Left renal pelvis (tissue), 4 donors: ENCODE measurements around the gene ICAM2. TPM values are rescaled to one million over a fixed set of nuclear protein-coding genes. Genes with fewer than 3 reads are reported as not detected.
"Not testable (repeated sequence)": the region's sequence is repeated elsewhere in the genome, so short reads cannot be mapped to it uniquely, and the experiment has no call there.

Source experiments
- DNase-seq, 4 donors: peaks; one replicate each; pipeline ENCODE4 v3.0.0-alpha.2; 2013; ENCODE audit warnings: low read depth in 4 of 4, low spot score in 3 of 4
- polyA plus RNA-seq, 4 donors: library from polyadenylated mRNA; unstranded; fragments of 120-200 nt; gene quantifications; one replicate each; pipeline ENCODE4 v1.2.1, GENCODE V29; 2013; ENCODE audit not compliant: insufficient read length in 4 of 4

ICAM2 gene
- polyA plus RNA-seq, 4 donors: 21.7 to 27.7 (median 26.7) TPM

DNA sequence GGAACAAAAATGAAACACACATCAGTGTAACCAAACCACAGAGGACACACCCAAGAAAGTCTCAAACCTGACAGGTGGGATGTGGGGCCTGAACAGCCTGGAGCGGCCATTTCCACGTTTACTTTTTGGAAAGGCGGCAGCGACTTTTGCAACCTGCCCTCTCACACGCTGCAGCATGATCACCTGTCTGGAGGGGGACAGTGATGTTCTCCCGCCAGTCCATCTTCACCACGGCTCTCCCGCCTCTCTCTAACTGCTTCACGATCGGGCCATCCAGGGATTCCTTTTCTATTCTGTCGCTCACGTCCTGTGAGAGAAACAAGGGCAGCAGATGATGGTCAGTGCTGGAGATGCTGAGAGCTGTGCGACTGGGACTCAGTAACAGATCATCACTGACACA lies 24.7 kb upstream of the ICAM2 start:
- DNase-seq: no peak

DNA sequence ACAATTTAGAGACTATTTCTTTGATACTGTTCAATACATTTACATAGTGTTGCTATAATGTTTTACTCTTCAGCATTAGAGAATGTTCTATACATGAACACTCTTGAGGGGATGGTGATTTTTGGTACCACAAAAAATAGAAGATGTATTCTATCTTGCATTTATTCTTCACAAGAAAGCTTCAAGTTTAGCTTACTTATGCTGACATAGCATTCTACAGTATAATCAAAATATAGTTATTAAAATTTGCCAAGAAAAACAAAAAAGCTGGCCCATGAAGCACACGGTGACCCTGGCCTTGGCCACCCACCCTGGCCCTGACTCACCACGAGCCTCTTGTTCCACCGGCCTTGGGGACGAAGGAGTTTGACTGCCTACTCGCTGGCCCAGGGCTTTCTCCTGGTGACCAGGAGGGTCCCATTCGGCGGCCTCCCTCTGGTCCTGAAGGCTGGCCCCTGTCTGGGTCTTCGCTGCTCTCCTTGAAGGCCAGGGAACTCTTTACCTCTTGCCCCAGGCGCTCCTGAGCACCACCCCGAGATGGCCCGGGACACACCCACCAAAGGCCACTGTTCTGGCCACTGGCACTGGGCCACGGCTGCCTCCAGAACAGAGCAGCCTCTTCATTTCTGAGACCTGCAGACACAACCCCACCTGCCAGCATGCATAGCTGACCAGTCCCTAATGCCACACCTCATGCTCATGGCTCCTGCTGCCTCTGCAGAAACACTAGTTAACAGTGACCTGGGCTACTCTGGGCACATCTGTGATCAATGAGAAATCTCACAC lies 22.5 kb upstream of the ICAM2 start:
- no peak for DNase-seq

DNA sequence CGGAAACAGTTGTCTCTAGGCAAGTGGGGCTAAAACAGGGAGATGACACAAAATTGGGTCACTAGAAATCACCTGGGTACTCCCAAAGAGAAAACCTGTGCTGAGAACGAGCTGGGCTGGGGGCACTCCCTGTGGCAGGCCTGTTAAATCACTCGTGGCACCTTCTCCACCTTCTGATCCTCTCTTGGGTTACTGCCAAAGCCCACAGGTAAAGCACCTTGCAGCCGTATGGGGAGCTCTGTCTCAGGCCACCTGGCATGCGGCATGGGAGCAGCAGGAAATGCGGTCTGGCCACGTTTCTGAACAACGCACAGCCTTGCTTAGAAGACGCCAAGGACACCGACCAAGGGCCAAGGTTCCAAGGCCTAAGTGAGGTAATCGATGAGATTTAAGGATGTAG lies 21.5 kb upstream of the ICAM2 start:
- no peak for DNase-seq

DNA sequence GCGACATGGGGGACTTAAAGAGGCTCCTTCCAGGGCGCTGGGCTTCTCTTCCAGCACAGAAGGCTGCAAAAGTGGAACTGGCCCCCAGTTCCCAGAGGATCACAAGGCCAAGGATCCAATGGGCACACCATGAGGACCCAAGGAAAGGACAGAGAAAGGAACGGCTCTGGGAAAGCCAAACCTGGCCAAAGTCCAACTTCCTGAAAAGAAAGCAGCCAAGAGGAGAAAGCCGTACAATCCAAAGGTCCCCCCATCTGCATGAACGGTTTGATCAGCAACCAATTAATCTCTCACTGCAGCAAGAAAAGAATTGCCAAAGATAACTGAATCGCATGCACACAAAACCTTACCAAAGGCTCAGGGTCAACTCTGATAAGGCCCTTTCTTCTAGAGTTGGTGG lies 19.8 kb upstream of the ICAM2 start:
- DNase-seq: no peak

DNA sequence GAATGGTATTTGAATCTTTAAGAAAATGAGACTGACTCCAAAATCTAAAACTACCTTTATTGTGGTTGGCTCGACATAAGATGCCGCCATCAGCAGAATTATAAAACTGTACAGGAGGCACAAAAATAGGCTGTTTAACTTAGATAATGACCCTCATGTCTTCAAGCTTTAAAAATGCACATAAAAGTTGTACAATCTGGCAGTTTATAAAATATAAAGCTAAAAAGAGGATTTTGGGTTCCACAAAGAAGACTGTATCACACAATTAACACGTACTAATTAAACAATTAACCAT lies 18.6 kb upstream of the ICAM2 start:
- no peak for DNase-seq

DNA sequence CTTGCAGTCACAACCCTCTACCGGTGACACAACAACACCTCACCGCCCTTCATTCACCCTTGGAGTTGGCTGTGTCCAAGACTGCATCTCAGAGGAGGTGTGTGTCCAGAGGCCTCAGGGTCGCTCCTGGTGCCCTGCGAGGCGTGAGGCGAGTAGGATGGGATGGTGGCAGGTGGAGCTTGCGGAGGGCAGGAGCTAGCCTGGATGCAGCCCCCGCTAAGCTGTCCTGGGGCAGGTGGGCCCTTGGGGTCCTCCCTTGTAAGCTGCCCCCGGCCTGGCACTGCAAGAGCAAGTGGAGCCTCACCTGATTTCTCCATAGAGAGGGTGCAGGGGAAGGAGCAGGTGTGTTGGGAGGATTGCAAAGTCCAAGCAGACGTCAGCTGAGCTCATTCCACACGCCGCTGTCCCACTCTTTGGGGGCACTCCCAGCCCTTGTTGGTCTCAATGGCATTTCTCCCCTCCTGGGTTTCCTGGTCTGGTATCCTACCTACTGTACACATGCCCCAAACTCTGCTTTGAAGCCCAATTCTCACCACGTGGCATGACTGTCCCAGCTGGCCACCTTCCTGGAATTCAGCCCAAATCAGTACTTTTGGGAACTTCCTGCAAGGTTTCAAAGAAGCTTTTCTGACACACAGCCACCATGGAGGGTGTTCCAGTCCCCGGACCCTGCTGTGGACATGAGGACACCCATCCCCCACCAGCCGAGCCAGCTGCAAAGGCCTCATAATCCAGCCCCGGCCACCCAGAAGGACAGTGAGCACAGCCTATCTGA lies 18.1 kb upstream of the ICAM2 start:
- DNase-seq: no peak

DNA sequence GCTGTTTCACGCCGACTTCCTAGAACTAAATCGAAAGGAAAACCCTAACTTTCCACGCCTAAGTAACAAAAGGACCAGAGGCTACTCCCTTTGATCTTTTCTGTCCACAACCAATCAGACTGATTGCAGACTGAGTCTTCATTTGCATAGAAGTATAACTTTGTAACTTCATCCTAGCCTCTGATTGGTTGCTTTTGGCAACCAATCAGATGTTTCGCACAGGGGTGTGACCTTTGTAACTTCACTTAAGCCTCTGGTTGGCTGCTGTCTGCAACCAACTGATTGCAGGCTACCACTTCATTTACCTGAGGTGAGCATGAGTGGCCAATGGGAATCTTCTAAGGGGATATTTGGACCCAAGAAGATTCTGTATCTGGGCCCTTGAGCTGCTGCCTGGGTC lies 17.4 kb upstream of the ICAM2 start:
- no peak for DNase-seq

DNA sequence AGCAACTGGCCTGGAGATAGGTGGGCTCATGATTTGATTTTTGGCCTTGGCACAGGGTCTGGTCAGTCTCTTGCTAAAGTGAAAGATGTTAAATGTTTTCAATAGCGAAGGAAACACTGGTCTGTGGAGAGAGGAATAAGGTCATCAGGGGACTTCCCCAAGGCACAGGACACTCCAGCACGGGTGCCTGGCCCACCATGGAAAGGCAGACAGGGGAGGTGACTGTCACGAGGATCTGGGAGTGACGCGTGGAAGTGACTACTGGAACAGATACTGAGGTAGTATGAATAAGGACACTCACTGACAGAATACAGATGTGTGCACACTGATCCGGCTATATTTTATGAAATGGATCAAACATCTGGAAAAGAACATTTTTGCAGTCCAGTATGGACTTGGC lies 16.7 kb upstream of the ICAM2 start:
- no peak for DNase-seq

DNA sequence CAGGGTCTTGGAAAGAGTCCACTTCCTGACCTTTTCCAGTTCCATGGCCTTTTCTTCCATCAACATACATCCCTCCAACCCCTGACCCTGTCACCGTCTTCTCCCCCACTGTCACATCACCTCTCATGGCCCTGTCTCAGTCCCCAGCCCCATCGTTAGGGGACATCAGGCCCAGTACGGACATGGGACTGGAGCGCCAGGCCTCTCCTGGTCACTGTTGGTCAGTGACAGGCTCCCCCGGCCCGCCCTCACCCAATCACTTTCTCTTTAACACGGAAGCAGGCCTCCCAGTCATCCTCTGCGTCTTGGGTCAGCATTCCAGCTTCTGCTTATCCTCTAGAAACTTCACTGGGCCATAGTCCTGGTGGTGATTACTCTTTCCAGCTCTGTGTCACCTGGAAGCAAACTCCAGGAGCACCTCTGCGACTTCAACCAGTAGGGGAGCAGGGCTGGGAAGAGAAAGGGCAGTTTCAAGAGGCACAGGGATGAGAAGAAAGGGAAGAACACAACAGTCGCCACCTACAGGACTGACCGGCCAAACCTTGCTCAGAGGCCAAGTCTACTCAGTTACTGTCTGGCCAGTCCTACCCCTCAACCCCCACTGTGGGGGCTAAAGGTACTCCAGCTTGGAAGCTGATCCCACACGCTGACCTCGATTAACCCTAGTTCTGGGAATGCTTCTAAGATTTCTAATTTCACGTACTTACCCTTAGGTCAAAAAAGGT lies 15.9 kb upstream of the ICAM2 start:
- DNase-seq: no peak

DNA sequence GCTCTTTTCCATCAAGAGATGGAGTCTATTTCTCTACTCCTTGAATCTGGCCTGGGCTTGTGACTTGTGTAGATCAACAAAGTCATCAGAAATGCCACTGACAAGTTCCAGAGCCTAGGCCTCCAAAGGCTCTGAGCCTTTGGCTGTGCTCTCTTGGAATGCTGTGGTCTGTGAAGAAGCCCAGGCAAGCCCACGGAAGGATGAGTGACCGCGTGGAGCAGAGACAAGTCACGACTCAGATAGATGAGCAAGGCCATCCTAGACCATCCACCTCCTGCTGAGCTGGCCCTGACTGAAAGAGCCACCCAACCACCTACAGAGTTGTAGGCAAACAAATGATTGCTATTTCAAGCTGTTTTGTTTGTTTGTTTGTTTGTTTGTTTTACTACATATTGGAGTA lies 11.6 kb upstream of the ICAM2 start:
- DNase-seq: no peak

DNA sequence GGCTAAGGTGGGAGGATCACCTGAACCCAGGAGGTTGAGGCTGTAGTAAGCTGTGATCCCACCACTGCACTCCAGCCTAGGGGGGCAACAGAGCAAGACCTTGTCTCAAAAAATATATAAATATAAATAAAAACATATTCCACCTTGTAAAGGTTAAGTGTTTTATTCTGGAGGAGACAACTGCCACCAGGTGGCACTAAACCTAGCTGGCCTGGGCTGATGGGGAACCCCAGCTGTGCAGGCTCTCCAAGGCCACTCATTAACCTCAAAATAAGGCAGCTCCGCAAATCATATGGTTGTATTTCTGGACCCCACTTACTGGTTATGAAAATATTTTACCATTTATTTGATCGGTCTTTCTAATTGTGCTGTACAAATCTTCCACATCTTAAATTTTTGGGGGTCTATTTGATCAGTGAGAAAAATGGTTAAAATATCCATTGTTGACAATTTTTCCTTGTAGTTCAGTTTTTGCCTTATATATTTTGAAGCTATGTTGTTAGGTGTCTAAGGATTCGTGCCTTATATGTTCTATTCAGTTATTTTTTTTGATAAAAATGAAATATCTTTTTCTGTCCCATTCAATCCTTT lies 8.5 kb upstream of the ICAM2 start:
- DNase-seq: no peak

DNA sequence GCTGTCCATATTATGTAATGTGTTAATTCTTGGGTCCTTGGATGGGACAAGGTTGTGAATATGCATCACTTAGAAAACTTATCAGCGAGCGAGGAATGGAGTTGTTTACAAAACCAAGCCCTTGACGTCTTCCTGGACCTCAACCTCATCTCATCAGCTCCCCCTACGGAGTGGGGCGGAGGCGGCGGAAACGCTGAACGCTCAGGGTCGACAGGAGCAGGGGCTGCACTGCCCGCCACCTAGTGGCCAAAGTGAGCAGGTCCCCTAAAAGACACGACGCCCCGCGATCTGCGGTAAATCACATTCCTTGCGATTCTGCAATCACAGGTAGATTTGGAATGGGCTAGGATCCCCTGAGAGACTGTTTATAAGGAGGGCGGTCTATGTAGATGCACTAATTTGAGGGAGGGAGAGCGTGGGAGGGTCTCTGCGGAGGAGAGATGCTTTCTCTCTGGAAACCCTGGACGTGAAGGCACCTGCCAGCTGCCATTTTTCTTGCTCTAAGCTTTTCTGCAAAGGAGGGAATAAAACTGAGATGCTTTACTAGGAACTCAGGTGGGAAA lies 5.4 kb upstream of the ICAM2 start:
- peak in 1 of 4 donors; percentile 40 for DNase-seq

DNA sequence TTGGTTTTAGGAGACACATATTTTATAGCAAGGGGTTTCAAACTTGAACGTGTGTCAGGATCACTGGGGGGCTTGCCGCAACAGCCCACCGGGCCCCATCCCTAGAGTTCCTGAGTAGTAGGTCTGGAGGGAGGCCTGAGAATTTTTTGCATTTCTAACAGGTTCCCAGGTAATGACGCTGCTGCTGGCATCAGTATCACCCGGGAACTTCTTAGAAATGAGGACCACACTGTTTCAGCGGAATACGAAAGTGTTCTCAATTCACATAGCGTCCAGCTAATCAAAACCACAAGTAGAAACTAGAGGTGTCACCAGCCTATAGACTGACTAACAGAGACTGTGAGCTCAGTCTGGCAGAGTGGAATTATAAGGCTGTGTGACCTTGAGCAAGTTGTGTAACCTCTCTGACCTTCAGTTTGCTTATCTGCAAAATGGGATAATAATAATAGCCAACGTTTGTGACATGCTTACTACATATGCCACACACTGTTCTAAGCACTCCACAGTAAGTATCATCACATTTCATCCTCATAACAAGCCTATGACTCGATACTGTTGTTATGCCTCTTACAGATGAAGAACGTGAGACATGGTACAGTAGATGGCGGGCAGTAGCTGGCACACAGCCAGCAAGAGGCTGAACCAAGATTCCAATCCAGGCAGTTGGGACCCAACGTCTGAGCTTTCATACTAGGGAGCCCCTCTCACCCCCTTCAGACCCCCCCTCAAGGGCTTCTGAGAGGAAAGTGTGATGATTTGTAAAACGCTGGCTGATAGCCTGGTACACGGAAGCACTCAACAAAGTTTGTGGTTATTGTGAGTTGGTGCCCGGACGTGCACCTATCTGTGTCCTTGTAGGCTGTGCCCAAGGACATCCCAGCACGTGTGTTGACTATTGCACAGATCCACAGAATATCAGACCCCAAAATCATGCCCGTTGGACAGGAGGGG lies 4.6 kb upstream of the ICAM2 start:
- DNase-seq: no peak

DNA sequence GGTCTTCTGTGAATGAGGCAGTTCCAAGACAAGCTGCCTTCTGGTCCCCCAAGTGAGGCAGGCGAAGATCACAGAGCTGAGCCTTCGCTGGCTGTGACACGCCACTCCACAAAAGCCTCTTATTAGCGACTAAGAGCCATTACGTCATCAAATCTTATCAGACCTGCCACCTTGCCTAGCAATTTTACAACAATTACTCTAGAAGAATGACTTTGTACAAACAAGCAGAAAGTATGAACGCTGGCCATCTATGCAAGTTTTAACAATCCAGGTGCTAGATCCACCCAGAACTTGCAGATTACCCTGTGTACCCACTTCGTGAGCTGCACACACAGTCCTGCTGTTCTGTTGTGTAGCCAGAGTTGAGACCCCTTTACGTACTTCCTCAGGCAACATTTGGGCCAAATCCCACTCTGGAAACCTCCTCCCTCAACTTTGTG lies 3.8 kb upstream of the ICAM2 start:
- DNase-seq: no peak

DNA sequence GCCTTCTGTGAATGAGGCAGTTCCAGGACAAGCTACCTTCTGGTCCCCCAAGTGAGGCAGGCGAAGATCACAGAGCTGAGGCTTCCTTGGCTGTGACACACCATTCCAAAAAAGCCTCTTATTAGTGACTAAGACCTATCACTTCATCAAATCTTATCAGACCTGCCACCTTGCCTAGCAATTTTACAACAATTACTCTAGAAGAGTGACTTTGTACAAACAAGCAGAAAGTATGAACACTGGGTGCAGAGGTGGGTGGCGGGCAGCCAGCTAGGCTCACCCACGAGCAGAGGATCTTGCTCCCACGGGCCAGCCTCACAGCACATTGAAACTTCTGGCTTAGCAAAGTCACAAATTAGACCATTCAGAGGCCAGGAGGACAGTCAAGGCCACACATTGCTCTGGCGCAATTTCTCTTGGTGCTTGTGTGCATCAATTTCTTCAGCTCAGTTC lies 2.2 kb upstream of the ICAM2 start:
- no peak for DNase-seq

DNA sequence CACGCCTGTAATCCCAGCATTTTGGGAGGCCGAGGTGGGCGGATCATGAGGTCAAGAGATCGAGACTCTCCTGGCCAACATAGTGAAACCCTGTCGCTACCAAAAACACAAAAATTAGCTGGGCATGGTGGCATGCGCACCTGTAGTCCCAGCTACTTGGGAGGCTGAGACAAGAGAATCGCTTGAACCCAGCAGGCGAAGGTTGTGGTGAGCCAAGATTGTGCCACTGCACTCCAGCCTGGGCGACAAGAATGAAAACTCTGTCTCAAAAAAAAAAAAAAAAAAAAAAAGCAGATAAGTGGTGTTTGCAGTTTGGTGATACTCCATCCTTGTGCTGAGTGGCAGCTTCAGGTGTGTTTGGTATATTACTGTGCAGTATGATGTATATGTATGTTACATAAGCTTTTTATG lies 877 bp downstream of the ICAM2 start:
- DNase-seq: not testable (repeated sequence)

DNA sequence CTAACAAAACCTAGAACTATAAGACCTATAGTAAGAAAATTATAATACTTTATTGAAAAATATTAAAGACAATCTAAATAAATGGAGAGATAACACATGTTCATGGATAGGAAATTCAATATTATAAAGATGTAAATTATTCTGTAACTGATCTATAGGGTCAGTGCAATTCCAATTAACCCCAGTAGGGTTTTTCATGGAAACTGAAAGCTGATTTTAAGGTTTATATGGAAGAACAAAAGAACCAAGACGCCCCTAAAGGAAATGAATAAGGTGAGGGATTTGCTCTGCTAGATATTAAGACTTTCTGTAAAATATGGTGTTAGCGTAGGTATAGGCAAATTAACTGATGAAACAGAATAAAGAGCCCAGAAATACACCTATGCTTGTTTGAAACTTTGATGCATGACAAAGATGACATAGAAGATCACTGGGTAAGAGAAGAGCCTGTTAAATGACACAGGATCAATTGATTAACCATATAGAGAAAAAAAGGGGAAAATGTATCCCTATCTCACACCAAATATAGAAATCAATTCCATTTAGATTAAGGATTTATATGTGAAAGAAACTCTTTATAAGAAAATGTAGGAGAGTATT lies 3.0 kb downstream of the ICAM2 start:
- no peak for DNase-seq

DNA sequence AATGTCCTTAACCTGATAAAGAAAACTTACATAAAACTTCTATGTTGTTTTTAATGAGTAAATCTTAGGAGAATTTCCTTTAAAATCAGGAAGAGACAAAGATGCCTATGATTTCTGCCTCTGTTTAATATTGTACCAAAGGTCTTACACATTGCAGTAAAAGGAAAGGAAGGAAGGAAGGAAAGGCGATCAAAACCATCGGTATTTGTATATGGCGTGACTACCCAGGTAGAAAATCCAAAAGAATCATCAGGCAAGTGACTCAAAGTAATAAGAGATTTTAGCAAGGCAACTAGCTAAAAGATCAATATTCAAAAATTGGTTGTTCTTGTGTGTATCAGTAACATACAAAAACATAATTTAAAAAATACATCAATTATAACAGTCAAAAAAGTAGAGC lies 3.5 kb downstream of the ICAM2 start:
- DNase-seq: no peak

DNA sequence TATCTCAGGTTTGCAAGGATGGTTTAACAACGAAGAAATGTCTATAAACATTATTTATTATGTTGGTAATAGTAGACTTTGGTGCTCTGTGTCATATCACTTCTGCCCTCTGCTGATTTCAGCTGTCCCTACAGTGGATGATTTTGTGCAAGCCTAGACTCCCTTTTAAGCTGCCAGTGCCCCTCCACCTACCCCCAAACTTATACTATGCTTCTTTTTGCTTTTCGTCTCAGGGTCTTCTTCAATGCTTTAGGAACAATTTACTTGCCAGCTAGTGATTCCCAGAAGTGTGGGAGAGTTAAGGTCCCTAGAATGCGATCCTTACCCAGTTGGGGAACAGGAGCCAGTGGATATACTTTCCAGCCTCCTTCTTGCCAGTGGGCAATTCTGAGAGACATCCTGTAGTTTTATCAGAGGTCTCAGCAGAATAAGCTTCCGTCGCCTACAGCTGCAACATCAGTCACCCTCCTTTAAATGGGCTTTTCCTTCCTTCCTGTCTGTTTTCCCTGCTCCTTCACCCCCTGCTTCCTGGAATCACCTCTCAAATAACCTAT lies 4.1 kb downstream of the ICAM2 start:
- DNase-seq: no peak
